HG03045 (cell line): ENCODE results near the gene ETS1.
A peak's percentile ranks its signal among the peaks of the same experiment; 100 is the strongest.

Experiments
- ATAC-seq: cut with Tn5 transposase; IDR thresholded peaks from one replicate; pipeline ENCODE4 v1.9.1; 2021; ENCODE audit warnings: mild to moderate bottlenecking, moderate library complexity; ENCODE audit not compliant: unreplicated experiment

Gene ETS1, protein sequence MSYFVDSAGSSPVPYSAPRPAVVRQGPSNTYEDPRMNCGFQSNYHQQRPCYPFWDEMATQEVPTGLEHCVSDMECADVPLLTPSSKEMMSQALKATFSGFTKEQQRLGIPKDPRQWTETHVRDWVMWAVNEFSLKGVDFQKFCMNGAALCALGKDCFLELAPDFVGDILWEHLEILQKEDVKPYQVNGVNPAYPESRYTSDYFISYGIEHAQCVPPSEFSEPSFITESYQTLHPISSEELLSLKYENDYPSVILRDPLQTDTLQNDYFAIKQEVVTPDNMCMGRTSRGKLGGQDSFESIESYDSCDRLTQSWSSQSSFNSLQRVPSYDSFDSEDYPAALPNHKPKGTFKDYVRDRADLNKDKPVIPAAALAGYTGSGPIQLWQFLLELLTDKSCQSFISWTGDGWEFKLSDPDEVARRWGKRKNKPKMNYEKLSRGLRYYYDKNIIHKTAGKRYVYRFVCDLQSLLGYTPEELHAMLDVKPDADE

DNA sequence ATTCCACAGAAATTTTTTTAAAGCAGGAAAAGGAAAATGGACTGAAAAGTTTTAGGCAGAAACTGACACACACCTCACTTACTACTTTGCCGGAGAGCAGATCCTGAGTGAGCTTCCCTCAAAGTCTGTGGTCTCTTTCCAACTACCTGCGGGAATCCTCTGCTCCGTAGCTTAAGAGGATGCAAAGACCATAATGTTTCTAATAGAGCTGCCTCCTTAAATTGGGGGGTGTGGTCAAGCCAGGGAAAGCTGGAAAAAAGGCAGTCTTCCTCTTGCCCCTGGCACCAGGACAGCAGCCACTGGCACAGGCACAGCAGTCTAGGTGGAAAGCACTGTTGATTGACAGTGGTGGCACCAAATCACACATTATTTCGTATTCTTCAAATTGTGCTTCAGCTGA, at the start of gene ETS1:
ETS1 (minus strand) TSS at position 144 of the 400 bp plus-strand sequence. CDS start 14,428 bp downstream, outside the sequence.
- no peak for ATAC-seq

DNA sequence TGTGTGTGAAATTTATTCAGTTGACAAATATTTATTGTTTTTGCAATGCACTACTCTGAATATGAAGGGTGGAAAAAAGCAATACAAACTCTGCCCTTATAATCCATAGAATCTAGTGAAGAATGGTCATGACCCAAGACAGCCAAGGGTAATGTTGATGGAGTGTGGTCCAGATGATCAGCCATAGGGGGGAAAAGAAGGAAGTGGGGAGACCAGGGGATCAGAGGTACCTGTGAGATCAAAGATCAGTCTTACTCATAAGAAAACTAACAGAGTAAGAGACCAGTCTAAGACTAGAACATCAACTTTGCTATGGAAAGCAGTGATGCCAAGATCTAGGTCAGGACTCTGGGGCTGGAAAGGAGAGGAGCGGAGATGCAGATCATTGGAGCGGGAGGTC, 47.0 kb upstream of the ETS1 start:
- ATAC-seq = no peak

DNA sequence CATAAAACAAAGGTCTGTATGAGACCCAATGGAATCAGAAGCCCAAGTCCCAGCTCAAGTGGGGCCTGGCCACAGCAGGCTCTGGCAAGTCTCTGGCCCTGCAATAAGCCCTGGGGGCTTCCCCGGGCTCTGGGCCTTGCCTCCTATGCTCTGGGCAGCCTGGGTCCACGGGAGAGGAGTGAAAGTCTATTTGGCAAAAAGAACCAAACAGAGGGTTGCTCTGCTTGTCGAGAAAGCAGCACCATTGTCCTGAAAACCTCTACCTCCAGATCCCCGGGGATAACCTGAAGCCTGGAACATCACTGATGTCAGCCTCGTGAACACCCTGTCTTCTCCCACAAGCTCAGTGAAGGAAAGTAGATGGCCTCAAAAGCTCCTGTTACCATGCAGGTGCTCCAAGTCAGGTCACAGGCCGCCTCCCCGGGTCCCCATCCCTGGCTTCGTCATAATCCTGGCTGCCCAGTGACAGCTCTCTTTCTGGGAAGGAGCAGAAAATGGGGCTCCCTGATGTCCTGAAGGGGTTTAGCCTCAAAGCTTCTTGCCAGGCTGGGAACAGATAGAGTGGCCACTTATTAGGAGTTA, 46.1 kb upstream of the ETS1 start:
- no peak for ATAC-seq

DNA sequence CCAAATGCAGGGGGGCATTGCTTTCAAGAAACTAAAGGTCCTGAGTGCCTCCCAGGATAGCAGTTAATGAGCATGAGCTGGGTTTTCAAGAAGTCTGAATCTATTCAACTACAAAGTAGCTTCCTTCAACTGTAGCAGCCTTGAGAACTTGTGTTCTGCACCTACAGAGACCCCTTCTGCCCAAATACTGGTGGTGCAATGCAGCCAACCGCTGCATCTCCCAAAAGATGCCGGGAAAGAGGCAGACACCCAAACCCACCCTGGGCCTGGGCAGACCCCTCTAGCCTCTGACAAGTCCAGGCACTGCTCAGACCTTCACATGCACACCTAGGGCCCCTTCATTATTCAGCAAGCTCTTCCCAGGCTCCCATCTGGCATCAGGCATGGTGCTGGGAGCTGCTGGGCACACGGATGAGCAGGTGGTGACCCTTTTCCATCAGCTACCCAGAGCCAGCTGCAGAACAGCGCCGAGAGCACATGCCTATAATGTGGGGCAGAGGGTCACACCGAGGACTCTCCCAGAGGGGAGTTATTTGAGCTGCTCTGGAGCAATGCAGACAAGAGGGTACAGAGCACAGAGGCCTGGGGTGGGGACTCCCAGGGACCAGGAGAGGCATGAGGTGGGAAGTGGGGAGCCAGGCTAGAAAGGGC, 44.9 kb upstream of the ETS1 start:
- ATAC-seq = peak; percentile 39

DNA sequence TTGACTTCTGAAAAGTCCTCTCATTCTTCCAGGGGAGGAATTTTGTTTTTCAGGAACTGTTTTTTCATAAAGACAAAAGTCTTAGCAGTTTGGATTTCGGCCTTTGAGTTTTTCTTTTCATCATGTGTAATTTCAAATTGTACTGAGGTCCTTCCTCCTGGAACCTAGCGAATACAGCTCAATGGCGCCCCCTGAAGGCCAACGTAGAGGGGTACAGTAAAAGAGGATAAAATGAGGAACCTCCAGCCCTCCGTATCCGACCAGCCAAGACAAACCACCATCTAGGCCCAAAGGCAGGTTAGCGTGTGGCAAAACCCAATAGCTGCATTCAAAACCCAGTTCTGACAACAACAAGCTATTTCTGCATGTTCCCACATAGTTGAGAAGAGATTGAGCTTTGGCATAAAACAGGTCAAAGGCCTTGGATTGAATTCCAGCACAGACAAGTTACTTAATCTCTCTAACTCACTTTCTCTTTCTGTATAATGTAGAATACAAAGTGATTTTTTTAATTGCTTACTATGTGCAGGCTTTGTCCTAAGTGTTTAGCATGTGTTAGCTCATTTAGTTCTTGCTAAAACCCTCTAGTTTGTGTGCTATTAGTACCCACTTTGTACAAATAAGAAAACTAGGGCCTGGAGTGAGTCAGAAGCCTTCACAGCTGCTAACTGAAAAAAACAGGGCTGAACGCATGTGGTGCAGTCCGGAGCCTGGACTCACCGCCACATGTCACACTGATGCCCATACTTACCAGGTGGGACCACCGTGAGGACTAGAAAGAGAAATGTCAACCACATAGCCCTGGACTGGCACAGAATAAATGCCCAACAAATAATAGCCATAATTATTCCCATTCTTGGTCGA, 43.2 kb upstream of the ETS1 start:
- peak; percentile 69 for ATAC-seq

DNA sequence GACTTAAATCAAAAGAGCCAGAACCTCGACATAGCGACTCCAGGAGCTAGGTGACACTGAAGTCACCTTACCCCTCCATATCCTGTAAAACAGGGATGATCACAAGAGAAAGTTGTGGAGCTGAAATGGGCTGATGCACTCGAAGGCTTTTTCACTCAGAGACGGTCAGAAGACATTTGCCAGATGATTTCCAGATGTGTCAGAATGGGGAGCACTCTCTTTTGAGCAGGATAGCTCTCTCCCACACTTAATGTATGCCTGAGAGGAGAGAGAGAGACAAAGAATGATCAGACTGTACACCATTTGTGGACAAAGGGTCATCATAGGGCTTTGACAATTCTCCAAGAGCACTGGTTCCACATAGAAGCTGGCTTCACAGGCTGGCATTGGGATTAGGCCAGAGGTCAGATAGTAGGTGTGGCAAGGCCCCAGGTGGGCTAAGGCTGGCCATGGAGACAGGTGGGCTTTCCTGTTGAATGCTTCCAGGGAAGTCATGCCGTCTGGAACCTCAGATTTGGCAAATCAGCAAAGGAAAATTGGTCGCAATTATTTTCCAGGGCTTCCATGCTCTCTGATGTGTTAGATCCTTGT, 42.3 kb upstream of the ETS1 start:
- ATAC-seq = no peak

DNA sequence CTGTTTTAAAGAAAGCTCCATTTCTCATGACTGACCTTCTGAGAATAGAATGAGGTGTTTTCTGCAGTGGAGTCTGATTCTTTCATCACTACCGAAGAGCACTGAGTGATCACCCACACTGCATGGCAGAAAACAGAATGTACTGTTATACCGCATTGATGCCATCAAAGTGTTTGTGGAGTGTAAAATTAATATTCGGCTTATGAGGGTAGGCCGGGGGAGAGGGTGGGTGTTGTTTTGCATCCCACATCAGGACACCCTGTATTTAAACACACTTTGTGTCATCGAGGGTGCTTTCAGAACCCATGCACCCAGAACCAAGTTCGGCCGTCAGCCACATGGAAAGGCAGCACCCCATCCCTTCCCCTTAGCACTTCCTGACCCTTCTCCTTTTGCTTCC, 41.3 kb upstream of the ETS1 start:
- ATAC-seq = no peak

DNA sequence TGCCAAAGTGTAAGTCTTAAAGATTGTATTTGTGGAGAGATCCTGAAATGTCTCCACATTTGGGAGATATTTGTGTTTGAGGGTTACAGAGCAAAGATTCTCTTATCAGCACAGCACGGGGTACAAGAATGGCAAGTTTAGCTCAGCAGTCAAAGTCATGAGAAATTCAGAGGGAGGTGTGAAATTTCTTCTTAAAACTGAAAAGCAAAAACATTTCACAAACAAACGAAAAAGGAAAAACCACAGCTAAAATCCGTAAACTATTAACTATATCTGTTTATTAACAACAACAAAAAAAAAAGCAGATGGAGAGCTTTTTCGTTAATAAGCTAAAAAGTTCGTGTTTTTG, 40.9 kb upstream of the ETS1 start:
- no peak for ATAC-seq

DNA sequence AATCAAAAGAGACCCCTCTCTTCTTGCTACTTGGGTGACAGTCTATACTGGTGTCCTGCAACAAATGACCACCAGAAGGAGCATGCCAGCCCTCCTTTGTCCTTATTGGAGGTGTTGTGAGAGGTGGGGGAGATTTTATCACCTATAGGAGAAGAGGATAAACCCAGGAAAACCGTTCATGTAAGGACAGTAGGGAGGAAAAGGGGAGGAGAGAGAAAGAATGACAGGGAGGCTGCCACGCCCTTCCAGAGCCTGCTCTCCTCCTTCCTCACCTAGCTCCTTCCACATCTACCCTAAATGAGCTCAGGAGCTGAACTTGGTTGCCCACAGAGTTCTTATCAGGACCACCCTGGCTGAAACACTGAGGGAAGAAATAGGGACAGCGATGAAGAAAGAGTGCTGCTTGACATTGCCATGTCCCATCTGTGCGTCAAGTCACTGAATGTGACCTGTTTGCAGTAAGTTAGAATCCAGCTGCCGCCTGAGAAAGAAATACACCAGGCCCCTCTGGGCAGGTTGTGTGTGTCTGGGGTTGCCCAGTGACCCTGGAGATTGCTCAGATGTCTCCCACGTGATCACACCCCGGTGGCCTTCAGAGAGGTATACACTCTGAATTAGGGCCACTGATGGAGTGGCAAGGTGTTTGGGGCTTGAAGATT, 40.4 kb upstream of the ETS1 start:
- no peak for ATAC-seq

DNA sequence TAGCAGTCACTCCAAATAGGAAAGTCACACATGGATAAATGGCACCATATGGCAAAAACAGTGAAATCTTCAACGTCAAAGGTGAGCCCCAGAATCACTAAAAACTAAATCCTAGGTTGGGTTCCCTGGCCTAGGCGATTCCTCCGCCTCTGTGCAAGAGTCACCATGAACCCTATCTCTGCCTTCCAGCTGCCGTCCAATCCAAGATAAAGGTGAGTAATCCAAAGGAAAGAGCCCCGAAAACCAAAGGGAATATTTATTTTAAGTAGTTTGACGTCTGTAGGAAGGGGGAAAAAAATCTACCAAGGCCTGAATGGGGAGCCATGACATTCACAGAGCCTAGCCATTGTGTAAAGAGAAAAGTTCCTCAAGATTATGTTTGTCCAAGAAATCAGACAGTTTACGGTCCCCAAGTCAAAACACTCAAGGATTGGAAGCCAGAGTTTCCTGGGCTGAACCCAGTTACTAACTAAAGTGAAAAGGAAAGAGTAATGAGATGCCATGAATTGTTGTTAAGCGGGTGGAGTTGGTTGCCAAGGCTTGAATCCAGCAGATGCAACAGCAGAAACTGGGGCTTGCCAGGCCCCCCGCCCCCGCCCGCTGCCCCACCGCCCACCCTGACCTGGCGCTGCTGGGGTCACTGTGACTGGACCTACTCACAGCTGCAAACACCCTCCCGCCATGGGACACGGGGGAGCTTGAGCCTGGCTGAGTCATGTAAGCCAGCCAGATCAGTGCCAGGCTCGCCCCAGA, 39.7 kb upstream of the ETS1 start:
- no peak for ATAC-seq

DNA sequence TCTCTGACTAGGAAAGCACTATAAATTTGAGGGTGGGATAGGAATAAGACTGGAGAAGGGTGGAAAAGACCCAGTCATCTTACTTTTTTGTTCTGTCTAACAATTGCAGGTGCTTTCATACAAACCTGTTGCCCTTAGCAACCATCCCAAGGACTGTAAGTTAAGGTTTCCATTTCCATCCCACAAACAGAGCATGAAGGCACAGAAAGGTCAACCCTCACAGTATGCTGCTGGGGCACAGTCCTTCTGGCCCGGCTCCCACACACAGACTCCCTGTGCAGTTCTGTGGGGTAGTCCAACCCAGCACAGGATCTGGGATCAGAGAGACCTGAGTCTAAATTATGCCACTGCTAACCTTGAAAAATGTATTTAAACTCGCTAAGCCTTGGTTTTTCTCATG, 38.4 kb upstream of the ETS1 start:
- ATAC-seq = no peak

DNA sequence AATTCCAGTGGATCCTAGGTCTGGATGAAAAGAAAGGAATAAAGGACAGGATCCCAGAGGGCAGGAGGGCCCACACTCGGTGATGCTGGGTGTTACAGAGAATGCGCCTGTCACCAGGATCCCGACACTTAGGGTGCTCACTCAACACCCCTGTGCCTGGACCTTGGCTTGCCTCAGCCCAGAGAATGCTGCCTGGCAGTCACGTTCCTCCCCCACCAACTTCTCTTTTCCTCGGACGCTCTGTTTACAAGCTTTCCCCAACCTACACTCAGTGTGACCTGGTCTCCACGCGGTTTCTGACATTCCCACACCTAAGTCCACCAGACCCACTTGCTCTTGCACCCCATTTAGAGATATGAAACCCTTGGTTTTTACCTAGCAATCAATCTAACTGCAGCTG, 38.0 kb upstream of the ETS1 start:
- ATAC-seq = no peak

DNA sequence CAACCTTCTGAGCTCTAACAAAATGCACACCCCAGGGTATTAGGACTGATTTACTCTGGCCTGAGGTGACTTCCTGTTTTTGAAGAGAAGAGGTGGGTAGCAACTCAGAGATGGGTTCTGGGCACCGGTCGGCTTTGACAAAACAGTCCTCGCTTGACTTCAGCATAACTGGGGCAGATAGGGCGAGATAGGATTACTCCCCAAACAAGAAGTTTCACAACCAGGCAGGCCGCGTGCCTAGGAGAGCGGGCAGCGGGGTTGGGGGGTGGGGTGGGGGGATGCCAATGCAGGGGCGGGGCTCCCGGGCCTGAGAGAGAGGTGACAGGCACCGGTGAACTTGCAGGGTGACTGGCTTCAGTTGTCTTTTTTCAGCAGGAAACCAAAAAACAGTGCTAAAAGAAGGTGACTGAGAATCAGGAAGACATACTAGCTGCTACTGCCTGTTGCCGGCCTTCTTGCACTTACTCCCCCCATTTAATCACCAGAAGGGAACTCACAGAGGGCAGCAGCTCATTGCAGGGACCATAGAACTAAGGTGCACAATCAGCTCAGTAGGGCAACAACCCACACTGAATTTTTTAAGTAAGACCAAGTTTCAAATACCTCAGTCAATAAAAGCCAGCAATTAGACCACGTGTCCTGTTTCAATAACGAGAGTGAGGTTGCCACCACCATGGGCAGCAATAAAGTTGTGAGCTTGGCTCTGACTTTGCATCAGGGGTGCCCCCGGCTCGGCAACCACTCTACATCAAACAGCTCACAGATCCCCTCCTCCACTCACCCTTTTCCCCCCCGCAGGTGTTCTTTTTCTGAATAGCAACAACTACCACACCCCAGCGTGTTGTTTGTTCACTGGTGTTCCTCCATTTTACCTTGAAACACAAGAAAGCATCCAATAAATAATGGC, 37.2 kb upstream of the ETS1 start:
- ATAC-seq = no peak

DNA sequence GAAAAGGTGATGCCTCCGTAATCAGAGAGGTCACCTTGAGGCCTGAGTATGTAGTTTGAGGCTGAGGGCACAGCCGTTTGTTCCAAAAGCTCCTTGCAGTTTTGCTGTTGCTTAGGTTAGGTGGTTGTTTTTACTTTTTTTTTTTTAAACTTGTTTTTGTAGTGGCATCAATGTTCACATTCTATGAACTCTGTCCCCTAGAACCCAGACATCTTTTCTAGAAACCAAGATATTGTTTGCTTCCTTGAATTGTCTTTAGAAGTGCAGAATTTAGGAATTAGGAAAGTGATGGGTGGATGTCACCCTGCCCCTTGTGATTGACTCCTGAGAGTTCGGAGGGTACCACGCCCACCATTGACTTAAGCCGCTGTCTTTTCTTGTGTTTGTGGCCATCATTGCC, 35.7 kb upstream of the ETS1 start:
- ATAC-seq = no peak

DNA sequence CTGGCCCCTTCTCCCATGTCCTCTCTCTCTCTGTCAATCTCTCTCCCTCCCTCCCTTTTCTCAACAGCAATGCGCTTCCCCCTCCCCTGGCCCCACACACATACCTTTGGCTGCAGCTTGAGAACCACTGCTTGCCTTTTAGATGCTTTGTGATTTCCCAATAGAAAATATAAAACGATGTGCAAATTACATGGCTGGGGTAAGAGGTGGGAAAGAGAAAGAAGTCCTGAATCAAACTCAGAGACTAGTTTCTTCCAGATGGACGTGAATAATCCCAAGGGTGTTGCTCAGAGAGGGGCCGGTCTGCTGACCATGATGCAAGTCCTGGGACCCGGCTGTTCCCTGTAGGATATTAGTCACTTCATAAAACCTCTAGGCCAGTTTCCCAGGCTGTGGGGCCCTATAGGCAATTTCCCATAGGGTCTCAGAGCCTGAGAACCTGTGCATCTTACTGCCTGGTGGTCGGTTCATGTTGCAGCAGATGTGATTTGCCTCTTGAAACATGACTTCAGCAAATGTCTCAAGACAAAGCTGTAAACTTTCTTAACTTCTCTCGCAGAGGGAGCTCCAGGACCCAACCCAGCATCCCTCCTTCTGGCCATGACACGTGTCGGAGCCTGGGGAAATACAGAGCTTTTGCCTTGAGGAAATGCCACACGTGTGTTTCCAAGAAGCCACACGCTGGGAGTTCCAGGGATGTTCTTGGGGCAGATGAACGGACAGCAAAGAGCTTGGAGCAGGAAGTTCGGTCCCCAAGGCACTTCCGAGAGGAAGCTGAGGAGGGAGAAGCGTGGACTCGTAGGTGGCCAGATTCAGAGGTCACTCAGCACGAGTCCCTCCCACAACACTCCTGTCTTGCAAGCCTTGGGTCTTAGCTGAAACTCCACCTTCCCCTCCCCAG, 34.5 kb upstream of the ETS1 start:
- ATAC-seq = no peak

DNA sequence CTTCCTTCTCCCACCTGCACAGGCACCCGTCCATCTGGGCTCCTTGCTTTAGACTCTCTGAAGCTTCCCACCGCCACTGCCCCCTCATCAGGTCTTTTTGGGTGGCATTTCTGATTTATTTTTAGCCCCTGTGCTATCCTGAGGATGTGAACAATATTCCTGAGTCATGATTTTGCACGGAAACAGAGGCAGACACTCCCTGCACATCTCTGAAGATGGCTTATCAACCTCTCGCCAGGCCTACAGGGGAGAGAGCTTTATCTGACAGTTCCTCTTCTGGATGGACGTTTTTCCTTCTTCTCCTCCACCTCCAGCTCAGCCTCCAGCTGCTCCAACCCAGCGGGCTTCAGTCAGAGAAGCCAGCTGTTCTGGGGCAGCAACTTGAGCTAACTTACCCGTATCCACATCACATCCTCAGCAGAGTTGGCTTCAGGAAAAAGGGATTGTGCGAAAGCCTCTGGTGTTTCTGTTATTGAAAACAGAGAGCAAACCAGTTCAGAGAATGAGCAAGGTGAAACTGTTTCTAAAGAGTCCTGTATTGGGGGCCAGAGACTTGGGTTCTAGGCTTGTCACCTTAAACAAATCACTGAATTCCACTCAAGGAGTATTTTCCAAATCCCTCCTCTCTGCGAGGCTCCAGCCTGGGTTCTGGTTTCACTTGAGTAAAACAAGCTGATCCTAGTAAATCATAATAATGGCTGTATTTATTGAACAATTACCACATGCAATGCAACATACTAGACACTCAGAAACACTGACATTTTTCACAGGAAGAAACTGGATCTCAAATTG, 33.1 kb upstream of the ETS1 start:
- ATAC-seq = no peak
